GM21447 (cell line): ENCODE measurements around the gene S1PR2.

ENCODE experiments used
- ATAC-seq: cut with Tn5 transposase; IDR thresholded peaks from one replicate; pipeline ENCODE4 v1.9.1; 2021; ENCODE audit not compliant: unreplicated experiment

Gene S1PR2, protein sequence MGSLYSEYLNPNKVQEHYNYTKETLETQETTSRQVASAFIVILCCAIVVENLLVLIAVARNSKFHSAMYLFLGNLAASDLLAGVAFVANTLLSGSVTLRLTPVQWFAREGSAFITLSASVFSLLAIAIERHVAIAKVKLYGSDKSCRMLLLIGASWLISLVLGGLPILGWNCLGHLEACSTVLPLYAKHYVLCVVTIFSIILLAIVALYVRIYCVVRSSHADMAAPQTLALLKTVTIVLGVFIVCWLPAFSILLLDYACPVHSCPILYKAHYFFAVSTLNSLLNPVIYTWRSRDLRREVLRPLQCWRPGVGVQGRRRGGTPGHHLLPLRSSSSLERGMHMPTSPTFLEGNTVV

DNA sequence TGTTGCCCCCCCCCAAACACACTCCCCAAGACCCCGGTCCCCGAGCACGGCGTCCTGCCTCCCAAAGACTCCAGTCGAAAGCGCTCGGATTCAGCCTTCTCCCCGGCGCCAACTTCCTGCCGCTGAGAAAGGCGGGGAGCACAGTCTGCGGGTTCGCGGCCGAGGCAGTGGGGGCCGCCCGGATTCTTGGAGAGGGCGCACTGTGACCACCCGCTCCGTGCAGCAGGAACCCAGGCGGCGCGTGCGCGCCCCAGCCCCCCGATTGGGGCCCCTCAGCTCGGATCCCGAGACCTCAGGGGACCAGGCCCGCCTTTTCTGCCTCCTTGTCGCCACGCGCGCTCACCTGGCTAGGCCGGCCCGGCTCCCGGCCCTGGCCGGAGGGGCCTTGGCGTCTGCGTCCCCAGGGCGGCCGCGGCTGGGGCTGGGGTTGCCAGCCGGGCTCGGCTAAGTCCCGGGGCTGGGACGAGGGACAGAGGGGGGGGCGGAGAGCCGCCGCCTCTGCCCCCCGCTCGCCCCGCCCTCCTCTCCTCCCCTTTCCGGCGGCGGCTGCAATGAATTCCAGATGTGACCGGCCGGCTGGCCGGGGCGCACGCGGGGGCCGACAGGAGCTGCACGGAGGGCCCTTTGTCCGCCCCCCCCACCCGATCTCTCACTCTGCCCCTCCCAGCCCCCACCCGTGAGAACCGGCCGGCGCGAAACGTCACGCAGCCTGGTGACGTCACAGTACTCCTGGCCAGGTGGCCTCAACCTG lies at the start of gene S1PR2:
TSS of gene S1PR2 (minus strand) at position 471 of the 751 bp plus-strand sequence. CDS start 6,426 bp downstream, outside the sequence.
- ATAC-seq = peak; percentile 38

DNA sequence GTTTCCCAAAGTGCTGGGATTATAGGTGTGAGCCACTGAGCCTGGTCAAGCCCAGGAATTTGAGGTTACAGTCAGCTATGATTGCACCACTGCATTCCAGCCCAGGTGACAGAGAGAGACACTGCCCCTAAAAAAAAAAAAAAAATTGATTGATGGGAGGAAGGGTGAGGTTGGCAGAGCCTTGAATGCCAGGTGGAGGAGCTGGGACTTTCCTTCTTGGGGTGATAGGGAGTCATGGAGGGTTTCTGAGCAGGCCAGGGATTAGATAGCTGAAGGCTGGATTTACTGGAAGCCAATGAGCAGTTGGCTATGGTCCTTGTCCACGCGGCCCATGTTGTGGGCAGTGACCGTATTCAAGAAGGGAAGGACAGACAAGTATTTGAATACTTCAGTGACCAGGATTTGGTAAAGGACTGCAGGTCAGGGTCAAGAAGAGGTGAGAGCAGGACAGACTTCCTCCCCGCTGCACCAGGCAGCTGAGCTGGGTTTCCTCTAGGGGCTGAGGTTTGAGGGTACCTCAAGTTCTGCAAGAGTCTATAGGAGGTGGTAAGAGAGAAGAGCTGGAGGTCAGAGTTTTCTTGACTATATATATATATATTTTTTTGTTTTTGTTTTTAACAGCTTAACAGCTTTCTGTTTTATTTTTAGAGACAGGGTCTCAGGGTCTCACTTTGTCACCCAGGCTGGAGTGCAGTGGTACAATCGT lies 48.8 kb upstream of the S1PR2 start:
- ATAC-seq = no peak

DNA sequence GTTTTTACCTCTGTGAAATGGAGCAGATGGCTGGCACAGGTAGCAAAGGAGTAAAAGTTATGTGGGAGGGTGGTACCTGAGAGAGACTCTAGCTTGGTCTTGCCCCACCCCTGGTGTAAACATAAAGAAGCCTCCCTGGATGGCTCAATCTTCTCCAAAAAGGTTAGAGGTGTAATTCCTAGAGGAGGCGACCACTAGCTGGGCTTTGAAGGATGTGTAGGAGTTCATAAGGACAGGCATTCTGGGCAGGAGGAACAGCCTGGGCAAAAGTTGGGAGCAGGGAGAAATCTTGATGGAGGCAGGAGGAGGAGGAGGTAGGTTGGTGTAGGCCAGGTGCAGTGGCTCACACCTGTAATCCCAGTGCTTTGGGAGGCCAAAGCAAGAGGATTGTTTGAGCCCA lies 47.8 kb upstream of the S1PR2 start:
- no peak for ATAC-seq

DNA sequence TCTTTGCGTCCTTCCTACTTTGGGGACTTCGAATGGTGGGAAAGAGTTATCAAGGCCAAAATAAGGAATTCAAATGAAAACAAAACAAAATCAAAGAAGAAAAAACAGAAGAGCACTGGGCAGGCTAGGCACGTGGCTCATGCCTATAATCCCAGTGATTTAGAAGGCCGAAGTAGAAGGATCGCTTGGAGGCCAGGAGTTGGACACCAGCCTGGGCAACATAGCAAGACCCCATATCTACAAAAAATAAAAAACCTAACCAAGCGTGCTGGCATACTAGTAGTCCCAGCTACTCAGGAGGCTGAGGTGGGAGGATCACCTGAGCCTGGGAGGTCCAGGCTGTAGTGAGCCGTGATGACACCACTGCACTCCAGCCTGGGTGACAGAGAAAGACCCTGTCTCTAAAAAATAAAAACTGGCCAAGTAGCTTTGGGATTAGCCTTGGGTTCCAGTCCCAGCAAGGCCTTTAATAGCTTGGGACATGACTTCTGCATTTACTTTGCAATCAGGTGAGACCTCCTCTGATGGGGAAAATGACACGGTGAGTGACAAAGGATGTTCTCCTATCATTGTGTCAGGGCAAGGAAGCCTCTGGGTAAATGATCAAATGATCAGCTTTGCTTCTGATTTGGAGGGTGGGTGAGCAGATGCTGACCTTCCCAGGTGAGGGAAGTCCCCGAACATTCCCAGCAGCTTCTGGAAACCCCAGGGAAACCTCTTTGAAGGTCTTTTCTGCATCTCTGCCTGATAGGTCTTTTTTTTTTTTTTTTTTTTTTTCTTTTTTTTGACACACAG lies 46.9 kb upstream of the S1PR2 start:
- no peak for ATAC-seq

DNA sequence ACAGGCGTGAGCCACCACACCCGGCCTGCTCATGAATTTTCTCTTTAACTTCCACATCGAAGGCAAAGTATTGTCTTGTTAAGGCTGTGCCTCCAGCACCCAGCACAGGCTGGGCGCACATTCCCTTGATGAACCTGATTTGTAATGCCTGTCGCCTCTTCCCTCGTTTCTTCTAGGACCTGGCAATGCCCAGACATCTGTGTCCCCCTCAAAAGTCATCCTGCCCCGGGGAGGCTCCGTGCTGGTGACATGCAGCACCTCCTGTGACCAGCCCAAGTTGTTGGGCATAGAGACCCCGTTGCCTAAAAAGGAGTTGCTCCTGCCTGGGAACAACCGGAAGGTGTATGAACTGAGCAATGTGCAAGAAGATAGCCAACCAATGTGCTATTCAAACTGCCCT lies 43.5 kb upstream of the S1PR2 start:
- no peak for ATAC-seq

DNA sequence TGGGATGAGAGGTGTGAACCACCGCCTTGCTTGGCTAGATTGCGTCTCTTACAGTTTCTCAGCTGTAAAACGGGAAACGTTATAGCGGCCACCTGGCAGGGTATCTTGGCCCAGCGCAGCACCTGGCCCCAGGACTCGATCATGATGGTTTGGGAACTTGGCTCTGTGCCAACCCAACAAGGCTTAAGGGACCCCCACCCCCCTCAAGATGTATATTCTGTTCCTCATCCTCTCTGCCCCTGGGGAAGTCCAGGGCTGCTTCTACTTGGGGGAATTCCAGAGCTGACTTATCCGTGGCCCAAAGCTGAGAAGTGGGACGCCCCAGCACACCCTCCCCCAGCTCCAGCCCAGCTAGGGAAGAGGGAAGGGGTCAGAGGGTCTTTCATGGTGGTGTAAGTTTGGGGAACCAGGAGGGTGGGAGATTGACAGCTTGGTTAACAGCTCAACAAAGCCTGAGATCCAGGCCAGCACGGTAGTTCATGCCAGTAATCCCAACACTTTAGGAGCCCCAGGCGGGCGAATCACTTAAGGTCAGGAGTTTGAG lies 40.5 kb upstream of the S1PR2 start:
- ATAC-seq = peak; percentile 25

DNA sequence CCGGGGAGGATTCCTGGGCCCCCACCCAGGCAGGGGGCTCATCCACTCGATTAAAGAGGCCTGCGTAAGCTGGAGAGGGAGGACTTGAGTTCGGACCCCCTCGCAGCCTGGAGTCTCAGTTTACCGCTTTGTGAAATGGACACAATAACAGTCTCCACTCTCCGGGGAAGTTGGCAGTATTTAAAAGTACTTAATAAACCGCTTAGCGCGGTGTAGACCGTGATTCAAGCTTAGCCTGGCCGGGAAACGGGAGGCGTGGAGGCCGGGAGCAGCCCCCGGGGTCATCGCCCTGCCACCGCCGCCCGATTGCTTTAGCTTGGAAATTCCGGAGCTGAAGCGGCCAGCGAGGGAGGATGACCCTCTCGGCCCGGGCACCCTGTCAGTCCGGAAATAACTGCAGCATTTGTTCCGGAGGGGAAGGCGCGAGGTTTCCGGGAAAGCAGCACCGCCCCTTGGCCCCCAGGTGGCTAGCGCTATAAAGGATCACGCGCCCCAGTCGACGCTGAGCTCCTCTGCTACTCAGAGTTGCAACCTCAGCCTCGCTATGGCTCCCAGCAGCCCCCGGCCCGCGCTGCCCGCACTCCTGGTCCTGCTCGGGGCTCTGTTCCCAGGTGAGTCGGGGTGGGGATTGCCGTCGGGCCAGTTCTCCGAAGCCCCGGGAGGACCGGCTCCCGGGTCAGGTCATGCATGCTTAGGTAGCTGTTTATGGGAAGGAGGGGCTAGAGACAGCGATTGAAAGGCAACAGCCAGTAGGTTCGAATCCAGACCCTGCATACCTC lies 39.7 kb upstream of the S1PR2 start, which contains the start of gene ICAM1:
TSS of gene ICAM1 (plus strand) at position 505 of the 779 bp plus-strand sequence. CDS start at position 545, 40 bp downstream.
- peak; percentile 56 for ATAC-seq

DNA sequence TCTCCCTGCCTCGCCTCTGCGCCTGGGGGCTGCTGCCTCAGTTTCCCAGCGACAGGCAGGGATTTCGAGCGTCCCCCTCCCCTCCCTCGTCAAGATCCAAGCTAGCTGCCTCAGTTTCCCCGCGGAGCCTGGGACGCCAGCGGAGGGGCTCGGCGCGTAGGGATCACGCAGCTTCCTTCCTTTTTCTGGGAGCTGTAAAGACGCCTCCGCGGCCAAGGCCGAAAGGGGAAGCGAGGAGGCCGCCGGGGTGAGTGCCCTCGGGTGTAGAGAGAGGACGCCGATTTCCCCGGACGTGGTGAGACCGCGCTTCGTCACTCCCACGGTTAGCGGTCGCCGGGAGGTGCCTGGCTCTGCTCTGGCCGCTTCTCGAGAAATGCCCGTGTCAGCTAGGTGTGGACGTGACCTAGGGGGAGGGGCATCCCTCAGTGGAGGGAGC lies 39.1 kb upstream of the S1PR2 start:
- ATAC-seq = peak; percentile 39

DNA sequence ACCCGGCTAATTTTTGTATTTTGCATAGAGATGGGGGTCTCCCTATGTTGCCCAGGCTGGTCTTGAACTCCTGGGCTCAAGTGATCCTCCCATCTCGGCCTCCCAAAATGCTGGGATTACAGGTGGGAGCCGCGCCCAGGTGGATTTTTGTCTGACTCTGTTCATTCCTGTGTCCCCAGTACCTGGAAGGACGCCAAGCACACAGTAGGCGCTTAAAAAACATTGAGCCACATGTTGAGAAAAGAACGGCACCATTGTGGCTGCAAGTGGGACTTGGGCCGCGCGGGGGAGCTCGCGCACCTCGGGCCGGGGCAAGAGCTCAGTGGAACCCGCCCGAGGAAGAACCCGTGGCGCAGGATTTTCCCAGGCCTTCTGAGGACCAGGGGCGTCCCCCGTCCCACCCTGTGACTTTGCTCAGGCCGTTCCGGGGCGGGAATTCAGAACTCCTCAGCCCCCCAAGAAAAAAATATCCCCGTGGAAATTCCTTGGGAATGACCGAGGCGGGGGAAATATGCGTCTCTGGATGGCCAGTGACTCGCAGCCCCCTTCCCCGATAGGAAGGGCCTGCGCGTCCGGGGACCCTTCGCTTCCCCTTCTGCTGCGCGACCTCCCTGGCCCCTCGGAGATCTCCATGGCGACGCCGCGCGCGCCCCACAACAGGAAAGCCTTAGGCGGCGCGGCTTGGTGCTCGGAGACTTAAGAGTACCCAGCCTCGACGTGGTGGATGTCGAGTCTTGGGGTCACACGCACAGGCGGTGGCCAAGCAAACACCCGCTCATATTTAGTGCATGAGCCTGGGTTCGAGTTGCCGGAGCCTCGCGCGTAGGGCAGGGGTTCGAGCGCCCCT lies 38.4 kb upstream of the S1PR2 start:
- ATAC-seq = peak; percentile 32

DNA sequence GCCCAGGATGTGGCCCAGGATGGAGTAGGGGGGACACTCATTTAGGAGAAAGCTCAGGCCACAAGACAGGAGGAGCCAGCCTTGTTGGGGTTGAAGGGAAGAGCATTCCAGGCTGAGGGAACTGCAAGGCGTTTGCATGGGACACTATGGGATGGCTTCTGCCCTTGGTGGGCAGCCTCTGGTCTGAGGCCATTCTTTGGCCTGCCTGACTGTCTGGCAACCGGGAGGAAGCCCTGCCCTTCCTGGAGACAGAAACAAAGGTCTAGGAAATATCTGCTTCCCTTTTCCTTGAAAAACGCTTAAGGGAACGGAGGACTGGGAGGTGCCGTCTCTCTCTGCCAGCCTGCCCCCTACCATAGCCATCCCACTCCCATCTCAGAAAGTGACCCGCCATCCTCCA lies 36.9 kb upstream of the S1PR2 start:
- ATAC-seq = no peak

DNA sequence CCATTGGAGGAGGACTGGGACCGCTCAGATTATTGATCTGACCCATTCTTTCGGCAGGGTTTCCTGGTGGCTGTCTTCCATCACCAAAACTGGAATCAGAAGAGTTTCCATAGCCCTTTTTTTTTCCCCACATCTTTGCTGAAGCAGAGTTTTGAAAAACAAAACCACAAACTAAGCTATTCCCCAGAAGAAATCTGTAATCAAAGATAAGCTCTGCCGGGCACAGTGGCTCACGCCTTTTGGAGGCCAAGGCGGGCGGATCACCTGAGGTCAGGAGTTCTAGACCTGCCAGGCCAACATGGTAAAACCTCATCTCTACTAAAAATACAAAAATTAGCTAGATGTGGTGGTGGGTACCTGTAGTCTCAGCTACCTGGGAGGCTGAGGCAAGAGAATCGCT lies 35.6 kb upstream of the S1PR2 start:
- ATAC-seq = no peak

DNA sequence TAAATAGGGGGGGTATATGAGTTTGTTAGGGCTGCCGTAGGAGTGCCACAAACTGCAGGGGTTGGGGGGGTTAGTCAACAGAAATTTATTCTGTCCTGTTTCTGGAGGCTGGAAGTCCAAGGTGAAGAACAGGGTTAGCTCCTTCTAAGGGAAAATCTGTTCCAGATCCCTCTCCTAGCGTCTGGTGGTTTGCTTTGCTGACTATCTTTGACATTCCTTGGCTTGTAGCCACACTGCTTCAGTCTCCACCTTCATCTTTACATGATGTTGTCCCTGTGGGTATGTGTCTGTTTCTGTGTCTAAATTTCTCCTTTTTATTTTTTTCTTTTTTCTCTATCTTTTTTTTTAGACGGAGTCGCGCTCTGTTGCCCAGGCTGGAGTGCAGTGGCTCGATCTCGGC lies 31.6 kb upstream of the S1PR2 start:
- ATAC-seq = no peak

DNA sequence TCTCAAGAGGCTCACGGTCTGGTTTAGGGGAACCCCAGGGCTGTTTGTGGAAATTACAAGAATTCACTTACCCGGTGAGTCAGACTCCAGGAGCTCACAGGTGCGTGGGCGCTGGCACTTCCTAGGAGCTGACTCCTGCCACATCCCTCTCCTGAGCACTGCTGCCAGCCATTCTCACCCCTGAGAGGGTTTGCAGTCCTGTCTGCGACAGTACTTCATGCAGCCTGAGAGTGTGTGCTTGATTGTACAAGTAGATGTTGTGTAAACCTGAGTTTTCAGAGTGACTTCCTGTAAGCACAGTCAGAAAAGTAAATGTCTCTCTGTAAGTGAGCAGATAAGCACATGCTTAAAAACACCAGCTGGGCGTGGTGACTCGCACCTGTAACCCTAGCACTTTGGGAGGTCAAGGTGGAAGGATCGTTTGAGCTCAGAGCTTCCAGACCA lies 29.0 kb upstream of the S1PR2 start:
- ATAC-seq = no peak

DNA sequence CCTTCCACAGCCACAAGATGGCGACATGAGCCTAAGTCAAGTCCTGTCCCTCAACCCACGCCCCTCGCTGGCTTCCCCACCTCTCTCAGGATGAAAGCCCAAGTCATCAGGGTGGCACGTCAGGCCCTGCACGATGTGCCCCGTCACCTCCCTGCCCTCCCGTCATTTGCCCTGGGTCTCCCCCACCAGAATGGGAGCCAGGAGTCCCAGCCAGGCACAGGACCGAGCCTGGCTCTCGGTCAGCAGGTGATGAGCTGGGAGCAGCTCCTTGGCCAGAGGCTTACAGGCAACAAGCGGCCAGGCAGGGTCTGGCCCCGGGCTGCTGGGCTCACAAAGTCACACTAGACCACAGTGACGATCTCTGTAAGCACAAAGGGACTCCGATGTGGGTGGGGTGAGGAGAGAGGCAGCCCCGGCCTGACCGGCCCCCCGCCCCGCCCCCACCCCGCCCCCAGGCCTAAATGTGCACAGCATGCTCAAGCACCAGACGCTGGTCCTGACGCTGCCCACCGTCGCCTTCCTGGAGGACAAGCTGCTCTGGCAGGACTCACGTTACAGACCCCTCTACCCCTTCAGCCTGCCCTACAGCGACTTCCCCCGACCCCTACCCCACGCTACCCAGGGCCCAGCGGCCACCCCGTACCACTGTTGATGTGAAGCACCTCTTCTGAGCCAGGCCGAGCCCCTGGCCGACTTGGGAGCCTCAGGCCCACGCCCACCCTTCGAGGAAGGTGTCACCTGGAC lies 28.2 kb upstream of the S1PR2 start:
- no peak for ATAC-seq

DNA sequence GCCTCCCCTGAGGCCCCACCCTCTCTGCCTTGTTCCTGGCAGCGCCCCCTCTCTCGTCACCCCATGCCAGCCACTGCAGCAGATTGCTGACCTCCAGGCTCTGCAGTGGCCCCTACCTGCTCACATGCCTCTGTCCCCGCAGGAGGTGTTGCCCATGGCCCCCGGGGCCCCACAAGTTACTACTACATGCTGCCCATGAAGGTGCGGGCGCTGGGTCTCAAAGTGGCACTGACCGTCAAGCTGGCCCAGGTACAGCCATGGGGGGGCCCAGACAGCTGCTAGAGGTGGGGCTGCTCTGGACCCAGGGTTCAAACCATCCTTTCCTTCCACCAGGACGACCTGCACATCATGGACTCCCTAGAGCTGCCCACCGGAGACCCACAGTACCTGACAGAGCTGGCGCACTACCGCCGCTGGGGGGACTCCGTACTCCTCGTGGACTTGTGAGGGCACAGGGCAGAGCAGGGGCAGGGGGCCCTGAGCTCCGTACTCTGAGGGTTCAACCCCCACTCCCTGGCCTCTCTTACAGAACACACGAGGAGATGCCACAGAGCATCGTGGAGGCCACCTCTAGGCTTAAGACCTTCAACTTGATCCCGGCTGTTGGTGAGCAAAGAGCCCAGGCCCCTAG lies 27.1 kb upstream of the S1PR2 start:
- no peak for ATAC-seq

DNA sequence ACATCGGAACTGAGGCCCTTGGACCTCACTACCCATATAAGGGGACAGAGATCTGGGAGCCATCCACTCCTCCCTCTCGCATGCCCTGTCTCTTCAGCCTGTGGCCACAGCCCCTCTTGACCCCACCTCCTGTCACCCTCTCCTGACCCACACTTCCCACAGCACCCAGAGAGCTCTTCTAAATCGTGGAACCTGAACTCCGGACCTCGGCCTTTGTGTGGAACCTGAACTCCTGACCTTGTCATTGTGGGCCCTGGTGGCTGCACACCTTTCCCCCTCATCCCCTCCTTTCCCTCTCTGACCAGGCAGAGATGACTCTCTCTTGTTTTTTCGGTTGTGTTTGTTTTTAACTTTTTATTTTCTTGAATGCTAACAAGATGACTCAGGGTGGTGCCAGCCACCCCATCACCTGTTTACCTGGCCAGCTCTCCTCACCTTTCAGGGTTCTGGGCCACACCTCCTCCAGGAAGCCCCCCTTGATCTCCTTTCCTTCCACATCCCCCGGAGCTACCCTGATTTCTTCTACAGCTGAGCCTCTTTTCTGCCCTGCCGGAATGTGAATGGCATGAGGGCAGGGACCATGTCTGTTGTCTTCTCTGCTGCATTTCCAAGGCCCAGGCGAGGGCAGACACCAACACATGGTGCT lies 26.0 kb upstream of the S1PR2 start:
- ATAC-seq = no peak

DNA sequence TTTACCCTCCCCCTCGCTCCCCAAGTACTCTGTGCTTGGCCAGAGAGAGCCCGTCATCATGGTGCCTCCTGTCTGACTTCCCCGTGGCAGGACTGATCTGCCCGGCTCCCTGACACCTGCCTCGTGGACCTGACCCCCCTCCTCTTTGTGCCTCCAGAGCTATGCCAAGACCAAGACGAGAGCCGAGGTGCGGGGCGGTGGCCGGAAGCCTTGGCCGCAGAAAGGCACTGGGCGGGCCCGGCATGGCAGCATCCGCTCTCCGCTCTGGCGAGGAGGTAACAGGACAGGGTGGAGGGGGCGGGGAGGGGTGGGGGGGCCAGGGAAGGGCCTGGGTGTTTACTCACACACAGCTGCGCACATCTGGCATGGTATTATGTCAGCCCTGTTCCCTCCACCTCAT lies 25.4 kb upstream of the S1PR2 start:
- ATAC-seq = no peak
